Nephron (organoid): Measurements from ENCODE around the gene PTPRZ1.

Experiments used
- H3K27ac Mint-ChIP-seq, 3 experiments: 2 replicates each; pipeline ENCODE4 v1.8.0; 2020; ENCODE audit warnings: mixed read lengths in 3 of 3, mild to moderate bottlenecking in 2 of 3, moderate library complexity in 1 of 3
- H3K27me3 Mint-ChIP-seq: 2 replicates; pipeline ENCODE4 v1.8.0; 2021; ENCODE audit warnings: low read depth, mild to moderate bottlenecking, moderate library complexity, mixed read lengths
- H3K36me3 Mint-ChIP-seq: 2 replicates; pipeline ENCODE4 v1.8.0; 2020; ENCODE audit warnings: low read depth, mixed read lengths
- H3K4me1 Mint-ChIP-seq: 2 replicates; pipeline ENCODE4 v1.8.0; 2020; ENCODE audit warnings: mixed read lengths
- H3K4me3 Mint-ChIP-seq, 3 experiments: 2 replicates each; pipeline ENCODE4 v1.8.0; 2020; ENCODE audit warnings: mild to moderate bottlenecking in 3 of 3, mixed read lengths in 3 of 3, moderate library complexity in 2 of 3
- H3K9me3 Mint-ChIP-seq: 2 replicates; pipeline ENCODE4 v1.8.0; 2020; ENCODE audit warnings: mixed read lengths
- TF ChIP-seq, protein P1 (sequence below), 3 experiments: fragments of 200-600 bp; sonication (generic); IDR thresholded peaks; one replicate each; pipeline ENCODE4 v1.5.0; 2021; ENCODE audit warnings: antibody characterized with exemption in 3 of 3; ENCODE audit not compliant: unreplicated experiment in 3 of 3

PTPRZ1 gene

GRCh38 chr7:121837462-121837861, 35.5 kb upstream of the PTPRZ1 start:
- H3K27ac Mint-ChIP-seq, result no peak overlapping the region
- TF ChIP-seq, protein P1, sequence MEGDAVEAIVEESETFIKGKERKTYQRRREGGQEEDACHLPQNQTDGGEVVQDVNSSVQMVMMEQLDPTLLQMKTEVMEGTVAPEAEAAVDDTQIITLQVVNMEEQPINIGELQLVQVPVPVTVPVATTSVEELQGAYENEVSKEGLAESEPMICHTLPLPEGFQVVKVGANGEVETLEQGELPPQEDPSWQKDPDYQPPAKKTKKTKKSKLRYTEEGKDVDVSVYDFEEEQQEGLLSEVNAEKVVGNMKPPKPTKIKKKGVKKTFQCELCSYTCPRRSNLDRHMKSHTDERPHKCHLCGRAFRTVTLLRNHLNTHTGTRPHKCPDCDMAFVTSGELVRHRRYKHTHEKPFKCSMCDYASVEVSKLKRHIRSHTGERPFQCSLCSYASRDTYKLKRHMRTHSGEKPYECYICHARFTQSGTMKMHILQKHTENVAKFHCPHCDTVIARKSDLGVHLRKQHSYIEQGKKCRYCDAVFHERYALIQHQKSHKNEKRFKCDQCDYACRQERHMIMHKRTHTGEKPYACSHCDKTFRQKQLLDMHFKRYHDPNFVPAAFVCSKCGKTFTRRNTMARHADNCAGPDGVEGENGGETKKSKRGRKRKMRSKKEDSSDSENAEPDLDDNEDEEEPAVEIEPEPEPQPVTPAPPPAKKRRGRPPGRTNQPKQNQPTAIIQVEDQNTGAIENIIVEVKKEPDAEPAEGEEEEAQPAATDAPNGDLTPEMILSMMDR (IDR thresholded peaks at IDR 0.05; ENCODE audit: unreplicated experiment in 3 of 3), result no peak
- no peaks in the 10 kb centered on the region for H3K4me1 Mint-ChIP-seq
- no peaks in the 10 kb centered on the region for H3K27me3 Mint-ChIP-seq
- no peaks in the 10 kb centered on the region for H3K36me3 Mint-ChIP-seq
- H3K9me3 Mint-ChIP-seq, result peaks cover 3% of the 10 kb centered on the region
- H3K4me3 Mint-ChIP-seq, result no peak overlapping the region

- H3K4me1 Mint-ChIP-seq, result no peaks in the 10 kb centered on the region
- no peaks in the 10 kb centered on the region for H3K27me3 Mint-ChIP-seq
- no peak overlapping the region for H3K4me3 Mint-ChIP-seq
- H3K27ac Mint-ChIP-seq, result no peak overlapping the region
- H3K36me3 Mint-ChIP-seq, result no peaks in the 10 kb centered on the region
- TF ChIP-seq, protein P1 (IDR thresholded peaks at IDR 0.05; ENCODE audit: unreplicated experiment in 3 of 3), result no peak
- no peaks in the 10 kb centered on the region for H3K9me3 Mint-ChIP-seq
Observed at GRCh38 chr7:121847041-121847440, 25.9 kb upstream of the PTPRZ1 start.

DNA sequence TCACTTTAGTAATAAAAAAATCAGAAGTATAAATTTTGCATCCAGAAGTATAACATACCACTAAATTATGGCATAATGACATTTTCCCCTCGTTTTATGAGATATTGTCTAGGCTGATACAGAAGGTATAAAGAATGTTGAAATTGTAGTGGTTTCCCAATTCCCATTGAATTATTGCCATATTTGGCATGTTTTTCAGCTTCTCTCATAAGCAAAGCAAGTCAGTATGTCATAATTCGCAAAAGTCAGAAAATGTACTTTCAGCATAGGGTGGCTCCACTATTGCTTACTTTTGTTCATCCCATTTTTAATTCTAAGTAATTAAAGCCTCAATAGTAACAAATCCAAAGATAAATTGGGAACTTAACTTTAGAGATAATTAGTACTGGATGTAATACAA, 19.7 kb upstream of the PTPRZ1 start:
- TF ChIP-seq, protein P1 (IDR thresholded peaks at IDR 0.05; ENCODE audit: unreplicated experiment in 3 of 3), result no peak
- H3K9me3 Mint-ChIP-seq, result no peaks in the 10 kb centered on the region
- no peak overlapping the region for H3K4me3 Mint-ChIP-seq

GRCh38 chr7:121860953-121861352, 12.0 kb upstream of the PTPRZ1 start:
- H3K27me3 Mint-ChIP-seq, result peaks cover 4% of the 10 kb centered on the region
- H3K27ac Mint-ChIP-seq, result no peak overlapping the region
- TF ChIP-seq, protein P1 (IDR thresholded peaks at IDR 0.05; ENCODE audit: unreplicated experiment in 3 of 3), result no peak
- no peaks in the 10 kb centered on the region for H3K9me3 Mint-ChIP-seq
- H3K4me1 Mint-ChIP-seq, result no peaks in the 10 kb centered on the region
- no peak overlapping the region for H3K4me3 Mint-ChIP-seq
- no peaks in the 10 kb centered on the region for H3K36me3 Mint-ChIP-seq

More for the DNA sequence above, 19.7 kb upstream of the PTPRZ1 start:
- Mint-ChIP-seq H3K36me3 (no peaks in the 10 kb centered on the region), H3K27ac (no peak overlapping the region), H3K27me3 (no peaks in the 10 kb centered on the region), H3K4me1 (no peaks in the 10 kb centered on the region)

GRCh38 chr7:121862591-121862990, 10.4 kb upstream of the PTPRZ1 start:
- TF ChIP-seq, protein P1 (IDR thresholded peaks at IDR 0.05; ENCODE audit: unreplicated experiment in 3 of 3), result no peak
- Mint-ChIP-seq H3K9me3 (no peaks in the 10 kb centered on the region), H3K36me3 (no peaks in the 10 kb centered on the region), H3K27me3 (peaks cover 10% of the 10 kb centered on the region), H3K4me1 (no peaks in the 10 kb centered on the region), H3K4me3 (no peak overlapping the region), H3K27ac (no peak overlapping the region)

- Mint-ChIP-seq H3K4me1 (peaks cover 6% of the 10 kb centered on the region), H3K27me3 (peaks cover 59% of the 10 kb centered on the region), H3K27ac (no peak overlapping the region), H3K4me3 (peak overlapping the region in 2 of 3 experiments; percentile 11 to 84), H3K36me3 (no peaks in the 10 kb centered on the region), H3K9me3 (no peaks in the 10 kb centered on the region)
- TF ChIP-seq, protein P1 (IDR thresholded peaks at IDR 0.05; ENCODE audit: unreplicated experiment in 3 of 3), result no peak
Observed at GRCh38 chr7:121871188-121871587, 1.8 kb upstream of the PTPRZ1 start.
